ENCODE measurements around the gene CTNNA3.

DNA sequence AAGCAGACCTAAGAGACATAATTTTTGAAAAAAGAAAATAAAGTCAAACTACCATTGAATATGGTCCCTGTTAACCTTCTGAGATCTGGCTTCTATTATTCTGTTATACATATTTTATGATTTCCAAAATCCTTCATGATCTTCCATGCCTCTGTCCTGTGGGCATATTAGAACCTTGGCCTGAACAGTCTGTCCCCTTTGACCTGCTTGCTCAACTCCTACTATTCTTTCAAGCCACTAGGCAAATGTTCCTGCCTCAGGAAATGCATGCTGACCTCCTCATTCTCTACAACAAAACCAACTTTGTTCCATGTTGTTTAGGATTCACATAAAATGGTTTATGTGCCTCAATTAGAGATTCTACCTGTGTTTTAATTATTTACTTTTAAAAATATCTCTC, 1315.0 kb downstream of the CTNNA3 start:
- TF ChIP-seq, protein P1, sequence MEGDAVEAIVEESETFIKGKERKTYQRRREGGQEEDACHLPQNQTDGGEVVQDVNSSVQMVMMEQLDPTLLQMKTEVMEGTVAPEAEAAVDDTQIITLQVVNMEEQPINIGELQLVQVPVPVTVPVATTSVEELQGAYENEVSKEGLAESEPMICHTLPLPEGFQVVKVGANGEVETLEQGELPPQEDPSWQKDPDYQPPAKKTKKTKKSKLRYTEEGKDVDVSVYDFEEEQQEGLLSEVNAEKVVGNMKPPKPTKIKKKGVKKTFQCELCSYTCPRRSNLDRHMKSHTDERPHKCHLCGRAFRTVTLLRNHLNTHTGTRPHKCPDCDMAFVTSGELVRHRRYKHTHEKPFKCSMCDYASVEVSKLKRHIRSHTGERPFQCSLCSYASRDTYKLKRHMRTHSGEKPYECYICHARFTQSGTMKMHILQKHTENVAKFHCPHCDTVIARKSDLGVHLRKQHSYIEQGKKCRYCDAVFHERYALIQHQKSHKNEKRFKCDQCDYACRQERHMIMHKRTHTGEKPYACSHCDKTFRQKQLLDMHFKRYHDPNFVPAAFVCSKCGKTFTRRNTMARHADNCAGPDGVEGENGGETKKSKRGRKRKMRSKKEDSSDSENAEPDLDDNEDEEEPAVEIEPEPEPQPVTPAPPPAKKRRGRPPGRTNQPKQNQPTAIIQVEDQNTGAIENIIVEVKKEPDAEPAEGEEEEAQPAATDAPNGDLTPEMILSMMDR (IDR thresholded peaks at IDR 0.05), result no peak
- TF ChIP-seq REST (IDR thresholded peaks at IDR 0.05; ENCODE audit: insufficient read depth in 1 of 2, low read depth in 2 of 2, low read length in 1 of 2) (no peak), TCF7L2 (IDR thresholded peaks at IDR 0.05; ENCODE audit: low read depth, low read length) (no peak), POLR2AphosphoS5 (IDR thresholded peaks at IDR 0.05; ENCODE audit: low read depth, low read length) (no peak), SIN3A (IDR thresholded peaks at IDR 0.05; ENCODE audit: borderline replicate concordance, insufficient read depth, low read depth, low read length) (no peak)
